NT2/D1 (cell line): ENCODE results near the gene SLC41A3.

Experiments used
- SUZ12 ChIP-seq: IDR thresholded peaks from 2 replicates; pipeline ENCODE4 v1.6.1; 2011; ENCODE audit not compliant: insufficient read length, insufficient read depth; ENCODE audit errors: extremely low read depth
- YY1 ChIP-seq: IDR thresholded peaks from 2 replicates; pipeline ENCODE4 v1.6.1; 2011; ENCODE audit not compliant: insufficient read length, insufficient read depth

DNA sequence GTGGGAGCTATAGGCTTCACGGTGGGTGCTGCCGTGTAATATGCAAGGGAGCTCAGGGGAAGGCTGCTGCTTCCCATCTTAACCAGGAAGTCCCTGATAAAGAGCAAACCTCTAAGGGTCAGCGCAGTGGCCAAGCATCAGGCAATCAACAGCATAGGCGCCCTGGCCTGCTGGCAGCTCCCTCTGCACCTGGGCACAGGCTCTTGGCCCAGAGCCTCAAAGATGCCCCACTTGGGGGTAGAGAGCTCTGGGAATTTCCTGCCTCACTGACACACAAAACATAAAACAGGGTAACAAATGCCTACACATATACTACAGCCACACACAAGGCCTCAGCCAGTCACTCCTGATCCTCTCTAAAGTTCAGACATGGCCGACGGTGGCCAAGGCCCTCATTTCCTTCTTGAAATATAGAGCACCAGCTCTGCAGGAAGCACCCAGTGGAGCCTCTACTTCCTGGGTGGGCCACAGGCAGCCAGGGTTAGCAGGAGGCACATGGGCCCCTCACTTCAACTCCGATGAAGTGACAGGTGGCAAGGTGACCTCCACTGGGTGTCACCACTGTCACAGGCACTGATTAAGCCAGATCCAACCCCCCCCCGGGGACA is 20.5 kb downstream of the SLC41A3 start:
- TF ChIP-seq SUZ12 (no peak), YY1 (no peak)
